Measurements from ENCODE around the gene TMPRSS4. TPM values are rescaled to one million over a fixed set of nuclear protein-coding genes. Genes with fewer than 3 reads are reported as not detected.
A peak's percentile ranks its signal among the peaks of the same experiment; 100 is the strongest.

Gene TMPRSS4
- total and polyA plus RNA-seq, 5 donors = not detected

DNA sequence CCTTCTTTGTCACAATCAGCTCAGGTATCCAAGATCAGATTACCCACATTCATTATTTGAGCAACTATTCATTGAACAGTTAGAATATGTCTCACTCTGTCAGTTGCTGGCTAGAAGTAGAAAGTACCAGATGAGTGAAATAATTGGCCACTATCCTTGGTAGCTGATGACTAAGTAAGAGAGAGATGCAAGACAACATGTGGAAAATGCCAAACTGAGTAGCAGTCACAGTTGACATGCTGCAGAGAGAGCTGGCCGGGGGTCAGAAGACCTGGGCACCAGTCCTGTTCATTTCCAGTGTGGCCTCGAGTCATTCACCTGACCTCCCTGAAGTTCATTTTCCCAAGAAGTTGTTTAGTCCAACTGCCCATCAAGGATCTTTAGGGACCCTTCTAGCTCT lies 32.4 kb downstream of the TMPRSS4 start:
- 51% methylated on average over 2 of the region's 2 CpGs for WGBS
- Histone ChIP-seq H3K9me3 (ENCODE audit: control insufficient read depth, low read length) (no peaks in the 10 kb centered on the region), H3K4me3 (ENCODE audit: low read length) (no peak overlapping the region), H3K4me1 (ENCODE audit: control insufficient read depth, insufficient read depth, low read length) (peaks cover 2% of the 10 kb centered on the region), H3K27me3 (ENCODE audit: control insufficient read depth, insufficient read depth) (no peaks in the 10 kb centered on the region), H3K27ac (ENCODE audit: low read length) (peak overlapping the region; percentile 31)
- DNase-seq (no peak), ATAC-seq (peak; percentile 23 to 72)
- intact Hi-C loops (cut with DNase I) = no loop called here

DNA sequence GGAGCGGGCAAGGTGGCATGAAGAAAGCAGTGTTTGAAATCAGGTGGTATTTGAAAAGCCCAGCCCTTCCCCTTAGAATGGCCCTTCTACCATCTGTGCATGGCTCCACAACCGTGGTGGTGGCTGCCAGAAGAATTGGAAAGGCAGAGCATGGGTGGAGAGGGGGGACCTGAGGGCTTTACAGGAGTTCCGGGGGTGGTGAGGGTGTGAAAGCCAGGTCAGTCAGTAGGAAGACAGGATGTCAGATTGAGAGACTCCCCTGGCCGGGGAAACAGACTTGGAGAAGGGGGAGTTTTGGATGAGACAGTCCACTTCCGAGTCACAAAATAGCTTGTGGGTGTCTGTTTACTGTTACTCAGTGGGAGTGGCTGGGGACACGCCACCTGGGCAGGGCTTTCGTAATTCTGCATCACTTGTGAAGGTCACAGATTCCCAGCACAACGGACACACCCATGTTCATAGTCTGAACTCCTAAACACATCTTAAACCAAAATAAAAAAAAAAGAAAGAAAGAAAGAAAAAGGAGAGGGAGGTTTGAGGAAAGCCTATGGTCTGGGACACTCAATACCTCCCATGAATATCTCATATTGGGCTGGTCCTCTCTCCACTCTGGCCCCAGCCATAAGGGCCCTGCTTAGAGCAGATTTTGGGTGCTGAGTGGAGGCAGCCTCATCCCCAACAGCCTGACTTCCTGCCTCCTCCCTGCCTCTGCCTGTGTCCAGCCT lies 34.3 kb downstream of the TMPRSS4 start:
- no peak overlapping the region for H3K4me3 ChIP-seq (ENCODE audit: low read length)
- no peaks in the 10 kb centered on the region for H3K9me3 ChIP-seq (ENCODE audit: control insufficient read depth, low read length)
- 68% methylated on average over 8 of the region's 8 CpGs for WGBS
- peaks cover 2% of the 10 kb centered on the region for H3K4me1 ChIP-seq (ENCODE audit: control insufficient read depth, insufficient read depth, low read length)
- H3K27ac ChIP-seq (ENCODE audit: low read length) = no peak overlapping the region
- intact Hi-C loops (cut with DNase I) = no loop called here
- H3K27me3 ChIP-seq (ENCODE audit: control insufficient read depth, insufficient read depth) = no peaks in the 10 kb centered on the region
- DNase-seq (no peak), ATAC-seq (no peak)

DNA sequence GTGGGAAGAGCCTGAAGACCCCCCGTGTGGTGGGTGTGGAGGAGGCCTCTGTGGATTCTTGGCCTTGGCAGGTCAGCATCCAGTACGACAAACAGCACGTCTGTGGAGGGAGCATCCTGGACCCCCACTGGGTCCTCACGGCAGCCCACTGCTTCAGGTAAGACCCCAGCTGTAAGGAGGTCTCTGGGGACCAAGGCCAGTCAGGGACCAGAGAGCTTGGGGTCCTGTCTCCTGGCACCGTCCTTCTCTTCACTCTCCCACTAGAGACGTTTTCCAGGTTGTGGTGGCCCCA lies 34.8 kb downstream of the TMPRSS4 start:
- peaks cover 2% of the 10 kb centered on the region for H3K4me1 ChIP-seq (ENCODE audit: control insufficient read depth, insufficient read depth, low read length)
- no peak overlapping the region for H3K4me3 ChIP-seq (ENCODE audit: low read length)
- no peak for ATAC-seq
- no peak for DNase-seq
- no peaks in the 10 kb centered on the region for H3K9me3 ChIP-seq (ENCODE audit: control insufficient read depth, low read length)
- no peaks in the 10 kb centered on the region for H3K27me3 ChIP-seq (ENCODE audit: control insufficient read depth, insufficient read depth)
- no peak overlapping the region for H3K27ac ChIP-seq (ENCODE audit: low read length)
- intact Hi-C loops (cut with DNase I) = no loop called here
- 85% methylated on average over 6 of the region's 6 CpGs for WGBS

DNA sequence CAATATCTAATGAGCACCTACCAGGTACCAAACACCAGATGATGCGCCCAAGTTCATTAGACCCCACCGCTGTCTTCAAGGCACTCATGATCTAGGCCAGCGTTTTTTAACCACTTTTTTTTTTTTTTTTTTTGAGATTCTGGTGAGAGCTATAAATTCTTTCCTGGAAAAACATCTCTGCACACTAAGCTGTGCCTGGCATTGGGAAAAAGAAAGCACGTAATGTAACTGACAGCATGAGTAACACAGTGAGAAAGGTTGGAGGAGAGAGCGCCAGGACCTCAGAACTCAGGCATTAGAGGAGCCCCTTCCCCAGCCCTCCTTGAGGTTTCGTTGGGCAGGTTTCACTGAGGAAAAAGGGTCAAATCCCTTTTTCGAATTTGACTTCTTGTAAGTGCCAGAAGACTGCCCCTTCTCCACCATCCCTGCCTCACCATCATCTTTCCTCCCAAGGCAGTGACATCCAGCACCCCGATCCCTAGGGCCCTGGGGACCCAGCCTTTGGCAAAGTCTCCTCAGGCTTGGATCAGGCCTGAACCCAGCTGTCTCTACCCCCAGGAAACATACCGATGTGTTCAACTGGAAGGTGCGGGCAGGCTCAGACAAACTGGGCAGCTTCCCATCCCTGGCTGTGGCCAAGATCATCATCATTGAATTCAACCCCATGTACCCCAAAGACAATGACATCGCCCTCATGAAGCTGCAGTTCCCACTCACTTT lies 36.0 kb downstream of the TMPRSS4 start:
- 92% methylated on average over 11 of the region's 11 CpGs for WGBS
- intact Hi-C loops (cut with DNase I) = no loop called here

DNA sequence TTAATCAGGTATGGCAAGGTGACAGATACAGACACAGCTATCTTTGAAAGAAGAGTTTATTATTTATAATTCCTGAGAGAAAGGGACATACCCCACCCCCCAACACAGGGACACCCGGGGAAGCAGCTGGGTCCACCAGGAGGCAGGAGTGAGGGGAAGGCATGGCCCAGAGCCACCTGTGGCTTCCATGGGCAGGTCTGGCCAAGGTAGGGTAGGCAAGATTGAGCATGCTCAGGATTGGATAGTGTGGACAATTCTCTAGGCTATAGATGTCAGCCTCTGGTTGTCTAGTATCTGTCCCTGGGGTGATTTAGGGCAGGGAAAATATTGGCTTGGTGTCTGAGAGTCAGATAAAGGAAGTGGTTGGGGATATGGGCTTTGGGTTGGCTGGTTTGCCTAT lies 37.4 kb downstream of the TMPRSS4 start:
- no peak overlapping the region for H3K27ac ChIP-seq (ENCODE audit: low read length)
- no peak overlapping the region for H3K4me3 ChIP-seq (ENCODE audit: low read length)
- no peak for DNase-seq
- no peaks in the 10 kb centered on the region for H3K9me3 ChIP-seq (ENCODE audit: control insufficient read depth, low read length)
- 67% methylated on average over 1 of the region's 1 CpG for WGBS
- H3K27me3 ChIP-seq (ENCODE audit: control insufficient read depth, insufficient read depth) = no peaks in the 10 kb centered on the region
- no peak for ATAC-seq
- peaks cover 6% of the 10 kb centered on the region for H3K4me1 ChIP-seq (ENCODE audit: control insufficient read depth, insufficient read depth, low read length)
- intact Hi-C loops (cut with DNase I) = no loop called here

More for the DNA sequence above, 36.0 kb downstream of the TMPRSS4 start:
- Histone ChIP-seq H3K9me3 (ENCODE audit: control insufficient read depth, low read length) (no peaks in the 10 kb centered on the region), H3K27me3 (ENCODE audit: control insufficient read depth, insufficient read depth) (no peaks in the 10 kb centered on the region), H3K27ac (ENCODE audit: low read length) (no peak overlapping the region), H3K4me1 (ENCODE audit: control insufficient read depth, insufficient read depth, low read length) (peaks cover 2% of the 10 kb centered on the region), H3K4me3 (ENCODE audit: low read length) (no peak overlapping the region)
- ATAC-seq (no peak), DNase-seq (no peak)

DNA sequence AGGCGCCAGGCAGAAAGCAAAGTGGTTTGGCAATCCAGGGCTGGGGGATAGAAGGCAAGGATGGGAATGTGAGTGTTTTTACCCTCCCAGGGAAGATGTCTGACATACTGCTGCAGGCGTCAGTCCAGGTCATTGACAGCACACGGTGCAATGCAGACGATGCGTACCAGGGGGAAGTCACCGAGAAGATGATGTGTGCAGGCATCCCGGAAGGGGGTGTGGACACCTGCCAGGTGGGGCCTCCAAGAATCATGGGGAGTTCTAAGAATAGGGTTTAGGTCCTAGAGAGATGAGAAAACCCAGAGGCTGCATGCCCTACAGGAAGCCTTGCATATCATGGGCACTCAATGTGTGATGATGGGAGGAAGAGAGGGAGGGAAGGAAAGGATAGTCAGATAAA lies 38.2 kb downstream of the TMPRSS4 start:
- no peak overlapping the region for H3K27ac ChIP-seq (ENCODE audit: low read length)
- 87% methylated on average over 7 of the region's 7 CpGs for WGBS
- H3K9me3 ChIP-seq (ENCODE audit: control insufficient read depth, low read length) = no peaks in the 10 kb centered on the region
- intact Hi-C loops (cut with DNase I) = no loop called here
- DNase-seq = no peak
- ATAC-seq = no peak
- no peaks in the 10 kb centered on the region for H3K27me3 ChIP-seq (ENCODE audit: control insufficient read depth, insufficient read depth)
- H3K4me1 ChIP-seq (ENCODE audit: control insufficient read depth, insufficient read depth, low read length) = peaks cover 6% of the 10 kb centered on the region
- H3K4me3 ChIP-seq (ENCODE audit: low read length) = no peak overlapping the region

DNA sequence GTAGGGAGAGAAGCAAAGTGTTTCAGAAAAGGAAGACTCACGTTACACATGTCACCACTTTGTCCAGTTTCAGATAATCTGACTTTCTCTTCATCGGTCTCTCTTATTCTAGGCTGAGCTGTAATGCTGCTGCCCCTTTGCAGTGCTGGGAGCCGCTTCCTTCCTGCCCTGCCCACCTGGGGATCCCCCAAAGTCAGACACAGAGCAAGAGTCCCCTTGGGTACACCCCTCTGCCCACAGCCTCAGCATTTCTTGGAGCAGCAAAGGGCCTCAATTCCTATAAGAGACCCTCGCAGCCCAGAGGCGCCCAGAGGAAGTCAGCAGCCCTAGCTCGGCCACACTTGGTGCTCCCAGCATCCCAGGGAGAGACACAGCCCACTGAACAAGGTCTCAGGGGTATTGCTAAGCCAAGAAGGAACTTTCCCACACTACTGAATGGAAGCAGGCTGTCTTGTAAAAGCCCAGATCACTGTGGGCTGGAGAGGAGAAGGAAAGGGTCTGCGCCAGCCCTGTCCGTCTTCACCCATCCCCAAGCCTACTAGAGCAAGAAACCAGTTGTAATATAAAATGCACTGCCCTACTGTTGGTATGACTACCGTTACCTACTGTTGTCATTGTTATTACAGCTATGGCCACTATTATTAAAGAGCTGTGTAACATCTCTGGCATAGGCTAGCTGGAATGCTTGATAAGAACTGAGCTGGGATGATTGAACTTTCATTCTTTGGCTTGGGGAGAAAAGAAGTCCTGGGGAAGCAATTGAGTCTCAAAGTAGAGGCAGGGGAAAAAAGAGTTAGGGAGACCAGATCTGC lies 41.1 kb downstream of the TMPRSS4 start:
- Histone ChIP-seq H3K4me3 (ENCODE audit: low read length) (no peak overlapping the region), H3K27ac (ENCODE audit: low read length) (peak overlapping the region; percentile 34), H3K4me1 (ENCODE audit: control insufficient read depth, insufficient read depth, low read length) (peaks cover 6% of the 10 kb centered on the region), H3K27me3 (ENCODE audit: control insufficient read depth, insufficient read depth) (no peaks in the 10 kb centered on the region), H3K9me3 (ENCODE audit: control insufficient read depth, low read length) (no peaks in the 10 kb centered on the region)
- intact Hi-C loops (cut with DNase I) = no loop called here
- ATAC-seq = peak; percentile 28 to 43
- WGBS = 54% methylated on average over 9 of the region's 9 CpGs
- DNase-seq = no peak

DNA sequence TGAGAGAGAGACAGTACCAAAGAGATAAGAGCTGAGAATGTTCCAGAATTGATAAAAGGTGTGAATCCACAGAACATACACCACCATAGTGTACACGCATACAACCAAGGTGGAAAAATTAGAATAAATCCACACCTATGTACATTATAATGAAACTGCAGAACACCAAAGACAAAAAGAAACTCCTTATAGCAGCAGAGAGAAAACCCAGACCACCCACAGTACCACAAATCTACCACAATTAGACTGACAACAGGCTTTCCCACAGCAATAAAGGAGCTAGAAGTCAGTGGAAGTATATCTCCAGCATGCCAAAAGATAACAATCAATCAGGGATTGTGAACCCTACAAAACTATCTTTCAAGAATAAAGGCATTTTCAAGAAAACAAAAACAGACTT lies 43.9 kb downstream of the TMPRSS4 start:
- no peaks in the 10 kb centered on the region for H3K9me3 ChIP-seq (ENCODE audit: control insufficient read depth, low read length)
- WGBS = 86% methylated on average over 1 of the region's 1 CpG
- intact Hi-C loops (cut with DNase I) = no loop called here
- no peaks in the 10 kb centered on the region for H3K27me3 ChIP-seq (ENCODE audit: control insufficient read depth, insufficient read depth)
- DNase-seq (no peak), ATAC-seq (no peak)
- H3K4me3 ChIP-seq (ENCODE audit: low read length) = no peak overlapping the region
- H3K4me1 ChIP-seq (ENCODE audit: control insufficient read depth, insufficient read depth, low read length) = peaks cover 6% of the 10 kb centered on the region
- H3K27ac ChIP-seq (ENCODE audit: low read length) = no peak overlapping the region

DNA sequence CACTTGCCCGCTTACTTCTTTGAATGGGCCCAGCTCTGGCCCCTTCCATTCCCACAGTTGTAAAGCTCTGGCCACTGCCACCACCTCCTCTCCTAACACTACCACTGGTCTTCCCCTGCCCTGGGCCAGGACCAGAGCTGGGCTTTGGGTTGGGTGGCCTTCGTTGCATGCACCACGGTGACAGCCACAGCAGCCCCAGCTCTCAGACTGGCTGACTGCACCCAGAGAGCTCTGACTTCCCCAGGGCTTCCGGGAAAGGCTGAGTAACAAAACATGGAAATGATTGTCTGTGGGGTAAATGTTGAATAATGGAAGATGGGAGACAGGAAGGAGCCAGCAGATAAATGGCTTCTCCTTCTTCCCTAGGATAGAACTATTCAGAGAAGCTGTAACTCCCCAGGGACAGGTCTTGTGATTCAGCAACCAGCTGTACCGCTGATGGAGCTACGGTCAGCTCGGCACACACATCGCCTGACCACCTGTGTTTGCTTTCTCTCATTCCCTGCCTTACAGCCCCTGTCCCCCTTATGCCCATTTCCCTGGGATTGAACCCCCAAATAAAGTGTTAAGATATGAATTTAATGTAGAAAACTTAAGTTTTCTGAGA lies 48.2 kb downstream of the TMPRSS4 start:
- DNase-seq (no peak), ATAC-seq (no peak)
- Histone ChIP-seq H3K4me1 (ENCODE audit: control insufficient read depth, insufficient read depth, low read length) (peaks cover 4% of the 10 kb centered on the region), H3K27ac (ENCODE audit: low read length) (no peak overlapping the region), H3K27me3 (ENCODE audit: control insufficient read depth, insufficient read depth) (no peaks in the 10 kb centered on the region), H3K4me3 (ENCODE audit: low read length) (no peak overlapping the region), H3K9me3 (ENCODE audit: control insufficient read depth, low read length) (no peaks in the 10 kb centered on the region)
- 70% methylated on average over 8 of the region's 8 CpGs for WGBS
- intact Hi-C loops (cut with DNase I) = no loop called here

DNA sequence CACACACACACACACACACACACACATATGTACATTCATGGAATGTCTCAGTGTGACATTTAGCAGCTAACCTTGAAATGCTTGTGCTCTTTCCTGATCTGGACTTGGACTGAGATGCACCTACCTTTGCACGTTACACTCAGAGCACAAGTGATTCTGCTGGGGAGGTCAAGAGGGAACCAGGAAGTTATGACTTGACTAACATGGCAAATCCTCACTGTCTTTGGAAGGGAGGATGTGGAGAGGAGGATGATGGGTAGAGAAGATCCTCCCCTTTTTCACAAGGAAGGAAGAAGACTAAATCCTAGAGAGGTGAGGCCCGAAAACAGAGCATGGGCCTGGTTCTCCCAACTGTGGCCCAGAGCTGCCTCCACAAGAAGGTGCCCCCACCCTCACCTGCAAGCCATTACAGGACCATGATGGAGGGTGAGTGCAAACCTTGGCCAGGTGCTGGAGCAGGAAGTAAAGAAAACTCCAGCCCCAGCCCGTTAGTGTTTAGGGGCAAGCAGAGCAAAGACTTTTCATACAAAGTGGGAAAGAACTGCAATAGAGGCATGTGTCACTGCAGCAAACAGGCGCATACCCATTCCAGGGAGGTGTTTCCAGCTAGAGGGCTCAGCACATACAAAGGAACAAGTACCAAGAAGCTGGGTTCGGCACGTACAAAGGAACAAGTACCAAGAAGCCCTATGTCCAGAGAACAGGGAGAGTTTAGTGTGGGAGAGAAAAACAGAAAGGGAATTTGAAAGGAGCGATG lies 49.4 kb downstream of the TMPRSS4 start:
- intact Hi-C loops (cut with DNase I) = no loop called here
- H3K9me3 ChIP-seq (ENCODE audit: control insufficient read depth, low read length) = no peaks in the 10 kb centered on the region
- ATAC-seq = no peak

More for the DNA sequence above, 49.4 kb downstream of the TMPRSS4 start:
- no peak for DNase-seq
- Histone ChIP-seq H3K4me1 (ENCODE audit: control insufficient read depth, insufficient read depth, low read length) (peaks cover 4% of the 10 kb centered on the region), H3K27me3 (ENCODE audit: control insufficient read depth, insufficient read depth) (no peaks in the 10 kb centered on the region), H3K4me3 (ENCODE audit: low read length) (no peak overlapping the region), H3K27ac (ENCODE audit: low read length) (no peak overlapping the region)
- WGBS = 88% methylated on average over 7 of the region's 7 CpGs

All from right cardiac atrium (tissue), 5 donors.